Measurements from ENCODE around the gene BAZ2A. TPM values are rescaled to one million over a fixed set of nuclear protein-coding genes. Genes with fewer than 3 reads are reported as not detected.

The BAZ2A gene
- 10.8 and 19.1 TPM in 2 replicates for total RNA-seq

DNA sequence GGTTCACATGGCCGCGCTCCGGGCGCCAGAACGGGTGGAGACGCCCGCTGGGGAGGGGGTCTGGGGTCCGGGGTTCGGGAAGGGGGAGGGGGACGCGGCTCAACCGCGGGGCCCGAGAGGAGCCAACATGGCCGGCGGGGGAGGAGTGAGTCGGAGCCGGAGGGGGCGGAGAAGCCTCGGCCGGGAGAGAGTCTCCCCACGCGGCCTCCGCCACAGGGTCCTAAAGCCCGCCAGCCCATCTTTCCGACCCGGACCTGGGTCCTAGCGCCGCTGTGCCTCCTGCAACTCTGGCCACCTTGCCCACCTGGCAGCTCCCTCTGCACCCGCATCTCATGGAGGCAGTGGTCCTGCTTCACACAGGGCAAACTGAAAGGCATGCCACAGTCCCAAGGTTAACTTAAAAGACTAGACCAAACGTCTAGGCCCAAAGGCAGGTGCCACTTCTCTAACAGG, at the start of gene BAZ2A:
Gene BAZ2A (minus strand): TSS at position 147 of the 453 bp plus-strand sequence. CDS start 12,796 bp downstream, outside the sequence.
- Histone ChIP-seq H3K36me3 (ENCODE audit: control insufficient read depth, insufficient read depth, low read length) (peaks cover 3% of the 10 kb centered on the region), H3K4me3 (ENCODE audit: low read depth, low read length) (peak within 1 kb of the TSS; percentile 86), H3K27me3 (ENCODE audit: control insufficient read depth, insufficient read depth, low read length) (no peaks in the 10 kb centered on the region)
- TF ChIP-seq, protein P1, sequence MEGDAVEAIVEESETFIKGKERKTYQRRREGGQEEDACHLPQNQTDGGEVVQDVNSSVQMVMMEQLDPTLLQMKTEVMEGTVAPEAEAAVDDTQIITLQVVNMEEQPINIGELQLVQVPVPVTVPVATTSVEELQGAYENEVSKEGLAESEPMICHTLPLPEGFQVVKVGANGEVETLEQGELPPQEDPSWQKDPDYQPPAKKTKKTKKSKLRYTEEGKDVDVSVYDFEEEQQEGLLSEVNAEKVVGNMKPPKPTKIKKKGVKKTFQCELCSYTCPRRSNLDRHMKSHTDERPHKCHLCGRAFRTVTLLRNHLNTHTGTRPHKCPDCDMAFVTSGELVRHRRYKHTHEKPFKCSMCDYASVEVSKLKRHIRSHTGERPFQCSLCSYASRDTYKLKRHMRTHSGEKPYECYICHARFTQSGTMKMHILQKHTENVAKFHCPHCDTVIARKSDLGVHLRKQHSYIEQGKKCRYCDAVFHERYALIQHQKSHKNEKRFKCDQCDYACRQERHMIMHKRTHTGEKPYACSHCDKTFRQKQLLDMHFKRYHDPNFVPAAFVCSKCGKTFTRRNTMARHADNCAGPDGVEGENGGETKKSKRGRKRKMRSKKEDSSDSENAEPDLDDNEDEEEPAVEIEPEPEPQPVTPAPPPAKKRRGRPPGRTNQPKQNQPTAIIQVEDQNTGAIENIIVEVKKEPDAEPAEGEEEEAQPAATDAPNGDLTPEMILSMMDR (IDR thresholded peaks at IDR 0.05; ENCODE audit: insufficient read depth, low read length, severe bottlenecking), result no peak
- DNase-seq (ENCODE audit: low read depth) (peak; percentile 58), FAIRE-seq (no peak)

DNA sequence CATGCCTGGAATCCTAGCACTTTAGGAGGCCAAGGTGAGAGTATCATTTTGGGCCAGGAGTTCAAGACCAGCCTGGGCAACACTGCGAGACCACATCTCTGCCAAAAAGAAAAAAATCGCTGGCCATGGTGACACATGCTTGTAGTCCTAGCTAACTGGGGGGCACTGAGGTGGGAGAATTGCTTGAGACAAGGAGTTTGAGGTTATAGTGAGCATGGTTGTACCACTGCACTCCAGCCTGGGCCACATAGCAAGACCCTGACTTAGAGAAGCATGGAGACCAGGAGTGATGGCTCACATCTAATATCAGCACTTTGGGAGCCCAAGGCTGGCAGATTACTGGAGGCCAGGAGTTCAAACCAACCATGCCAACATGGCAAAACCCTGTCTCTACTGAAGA, 48.7 kb upstream of the BAZ2A start:
- no peak overlapping the region for H3K4me3 ChIP-seq (ENCODE audit: low read depth, low read length)
- no peak for DNase-seq (ENCODE audit: low read depth)

DNA sequence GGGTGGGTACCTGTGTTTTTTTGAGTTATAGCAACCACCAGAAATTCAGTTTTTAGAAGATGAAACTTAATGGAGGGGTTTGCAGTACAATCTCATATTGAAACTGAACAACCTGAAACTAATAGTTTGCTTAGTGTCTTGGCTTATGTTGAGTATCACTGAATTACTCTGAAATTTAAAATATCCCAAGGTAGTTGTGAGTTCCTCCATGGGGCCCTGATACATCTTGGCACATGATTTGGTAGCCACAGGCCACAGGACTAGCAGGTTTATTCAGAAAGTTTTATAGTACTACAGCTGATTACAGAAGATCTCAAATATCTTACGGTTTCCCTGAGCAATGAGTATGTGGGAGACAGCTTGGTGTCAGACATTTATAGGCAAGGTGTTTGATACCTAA, 47.6 kb upstream of the BAZ2A start:
- TF ChIP-seq, protein P1 (IDR thresholded peaks at IDR 0.05; ENCODE audit: insufficient read depth, low read length, severe bottlenecking), result no peak
- H3K36me3 ChIP-seq (ENCODE audit: control insufficient read depth, insufficient read depth, low read length), result peaks cover 5% of the 10 kb centered on the region
- no peaks in the 10 kb centered on the region for H3K27me3 ChIP-seq (ENCODE audit: control insufficient read depth, insufficient read depth, low read length)
- DNase-seq (ENCODE audit: low read depth) (no peak), FAIRE-seq (no peak)
- no peak overlapping the region for H3K4me3 ChIP-seq (ENCODE audit: low read depth, low read length)

More for the DNA sequence above, 48.7 kb upstream of the BAZ2A start:
- H3K27me3 ChIP-seq (ENCODE audit: control insufficient read depth, insufficient read depth, low read length), result no peaks in the 10 kb centered on the region
- peaks cover 5% of the 10 kb centered on the region for H3K36me3 ChIP-seq (ENCODE audit: control insufficient read depth, insufficient read depth, low read length)
- FAIRE-seq, result no peak
- TF ChIP-seq, protein P1 (IDR thresholded peaks at IDR 0.05; ENCODE audit: insufficient read depth, low read length, severe bottlenecking), result no peak

DNA sequence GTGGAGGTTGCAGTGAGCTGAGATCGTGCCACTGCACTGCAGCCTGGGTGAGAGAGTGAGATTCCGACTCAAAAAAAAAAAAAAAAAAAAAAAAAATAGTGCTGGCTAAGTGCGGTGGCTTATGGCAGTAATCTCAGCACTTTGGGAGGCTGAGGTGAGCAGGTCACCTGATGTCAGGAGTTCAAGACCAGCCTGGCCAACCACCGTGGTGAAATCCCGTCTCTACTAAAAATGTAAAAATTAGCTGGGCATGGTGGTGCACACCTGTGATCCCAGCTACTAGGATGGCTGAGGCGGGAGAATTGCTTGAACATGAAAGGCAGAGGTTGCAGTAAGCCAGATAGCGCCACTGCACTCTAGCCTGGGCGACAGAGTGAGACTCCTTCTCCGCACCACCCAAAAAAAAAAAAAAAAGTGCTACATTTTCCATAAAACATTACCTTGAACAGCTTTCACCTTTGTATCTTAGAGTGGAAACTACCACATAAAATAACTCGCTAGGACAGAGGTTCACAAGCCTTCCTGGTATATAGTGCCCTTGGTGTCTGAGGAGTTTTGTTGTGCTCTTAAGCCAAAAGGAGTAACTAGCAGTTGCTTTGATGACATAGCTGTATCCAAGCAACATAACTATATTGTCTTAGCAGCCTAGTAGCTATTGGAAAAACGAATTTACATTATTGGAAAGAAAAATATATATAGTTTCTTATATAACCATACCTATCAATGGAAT, 46.9 kb upstream of the BAZ2A start:
- Histone ChIP-seq H3K27me3 (ENCODE audit: control insufficient read depth, insufficient read depth, low read length) (no peaks in the 10 kb centered on the region), H3K36me3 (ENCODE audit: control insufficient read depth, insufficient read depth, low read length) (peaks cover 8% of the 10 kb centered on the region), H3K4me3 (ENCODE audit: low read depth, low read length) (no peak overlapping the region)
- FAIRE-seq (no peak), DNase-seq (ENCODE audit: low read depth) (no peak)
- TF ChIP-seq, protein P1 (IDR thresholded peaks at IDR 0.05; ENCODE audit: insufficient read depth, low read length, severe bottlenecking), result no peak

DNA sequence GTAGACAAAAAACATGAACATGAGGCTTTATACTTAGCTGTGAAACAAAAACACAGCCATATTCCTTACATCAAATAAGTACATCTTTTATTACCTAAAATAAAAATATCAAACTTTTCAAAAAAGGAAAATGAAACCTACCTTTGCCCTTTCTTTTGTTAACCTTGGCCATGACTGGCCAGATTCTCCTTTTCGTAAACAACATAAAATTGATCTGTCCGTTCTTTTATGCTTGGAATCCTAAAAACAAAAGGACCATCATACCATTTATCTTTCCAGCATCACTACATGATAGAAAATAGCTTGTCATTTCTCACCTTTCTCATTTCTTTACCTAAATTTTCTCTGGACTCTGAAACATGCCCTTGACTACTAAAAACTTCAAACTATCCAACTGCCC, 41.5 kb upstream of the BAZ2A start:
- DNase-seq (ENCODE audit: low read depth), result no peak
- TF ChIP-seq, protein P1 (IDR thresholded peaks at IDR 0.05; ENCODE audit: insufficient read depth, low read length, severe bottlenecking), result no peak
- no peaks in the 10 kb centered on the region for H3K27me3 ChIP-seq (ENCODE audit: control insufficient read depth, insufficient read depth, low read length)
- H3K4me3 ChIP-seq (ENCODE audit: low read depth, low read length), result no peak overlapping the region
- H3K36me3 ChIP-seq (ENCODE audit: control insufficient read depth, insufficient read depth, low read length), result peaks cover 16% of the 10 kb centered on the region
- FAIRE-seq, result no peak

All from bronchial epithelial cell (primary cell).